Melanocyte of skin (primary cell): ENCODE results near the gene IGSF5. TPM values are rescaled to one million over a fixed set of nuclear protein-coding genes. Genes with fewer than 3 reads are reported as not detected.

Experiments used
- total RNA-seq, 2 donors: library from RNA; depleted of rRNA; stranded (reverse); fragments of >200 nt; gene quantifications; 2 replicates each; pipeline ENCODE4 v1.2.3, GENCODE V29; 2012

The IGSF5 gene
- total RNA-seq = under 1 TPM in 1 of 2 donors, not detected in 1; under 0.01 TPM

DNA sequence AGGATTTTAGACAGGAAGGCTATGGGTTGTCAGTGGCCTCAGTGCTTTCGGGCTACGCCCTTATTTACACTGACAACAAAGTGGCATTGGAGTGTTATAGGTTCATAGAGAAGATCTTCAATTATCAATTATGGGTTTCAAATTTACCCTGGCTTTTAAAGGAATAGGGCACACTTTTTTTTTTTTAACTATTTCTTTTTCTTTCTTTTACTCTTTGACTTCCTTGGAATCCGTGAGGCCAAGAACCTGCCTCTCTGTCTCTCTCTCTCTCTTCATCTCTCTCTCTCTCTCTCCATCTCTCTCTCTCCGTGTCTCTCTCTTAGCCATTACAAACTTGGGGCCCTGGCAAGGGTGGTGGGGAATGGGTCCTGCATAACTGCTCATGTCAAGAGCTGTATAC, at the start of gene IGSF5:
TSS of gene IGSF5 (plus strand) at position 301 of the 400 bp plus-strand sequence. CDS start 327 bp downstream, outside the sequence.

Other genes with a start within 250 kb of the IGSF5 start
- under 1 TPM in 1 of 2 donors, not detected in 1; under 0.01 TPM for gene B3GALT5, start 132.2 kb upstream of the IGSF5 start, total RNA-seq
- not detected for gene PCP4, start 122.3 kb downstream of the IGSF5 start, total RNA-seq